Dendritic cell treated with granulocyte-macrophage colony-stimulating factor and Interleukin-4, amounts not matched to agents 40 ng/mL and 50 ng/mL, for 4 days (primary cell): Measurements from ENCODE around the gene ALG1.
A peak's percentile ranks its signal among the peaks of the same experiment; 100 is the strongest.

Experiments
- H3K27ac Mint-ChIP-seq: one replicate; pipeline ENCODE4 v1.8.0; 2022; ENCODE audit warnings: mild to moderate bottlenecking, mixed read lengths
- H3K27me3 Mint-ChIP-seq: one replicate; pipeline ENCODE4 v1.8.0; 2022; ENCODE audit warnings: mild to moderate bottlenecking, mixed read lengths
- H3K36me3 Mint-ChIP-seq: one replicate; pipeline ENCODE4 v1.8.0; 2022; ENCODE audit warnings: low read depth, mixed read lengths
- H3K4me1 Mint-ChIP-seq: one replicate; pipeline ENCODE4 v1.8.0; 2022; ENCODE audit warnings: low read depth, mixed read lengths
- H3K4me3 Mint-ChIP-seq: one replicate; pipeline ENCODE4 v1.8.0; 2022; ENCODE audit warnings: mild to moderate bottlenecking, moderate library complexity, mixed read lengths
- H3K9me3 Mint-ChIP-seq: one replicate; pipeline ENCODE4 v1.8.0; 2022; ENCODE audit warnings: mixed read lengths
- intact Hi-C: fragments of 100-400 bp; cut with micrococcal nuclease; formaldehyde crosslinking; loops from one replicate; pipeline ENCODE4 v1.15.0; 2022

Gene ALG1, protein sequence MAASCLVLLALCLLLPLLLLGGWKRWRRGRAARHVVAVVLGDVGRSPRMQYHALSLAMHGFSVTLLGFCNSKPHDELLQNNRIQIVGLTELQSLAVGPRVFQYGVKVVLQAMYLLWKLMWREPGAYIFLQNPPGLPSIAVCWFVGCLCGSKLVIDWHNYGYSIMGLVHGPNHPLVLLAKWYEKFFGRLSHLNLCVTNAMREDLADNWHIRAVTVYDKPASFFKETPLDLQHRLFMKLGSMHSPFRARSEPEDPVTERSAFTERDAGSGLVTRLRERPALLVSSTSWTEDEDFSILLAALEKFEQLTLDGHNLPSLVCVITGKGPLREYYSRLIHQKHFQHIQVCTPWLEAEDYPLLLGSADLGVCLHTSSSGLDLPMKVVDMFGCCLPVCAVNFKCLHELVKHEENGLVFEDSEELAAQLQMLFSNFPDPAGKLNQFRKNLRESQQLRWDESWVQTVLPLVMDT

DNA sequence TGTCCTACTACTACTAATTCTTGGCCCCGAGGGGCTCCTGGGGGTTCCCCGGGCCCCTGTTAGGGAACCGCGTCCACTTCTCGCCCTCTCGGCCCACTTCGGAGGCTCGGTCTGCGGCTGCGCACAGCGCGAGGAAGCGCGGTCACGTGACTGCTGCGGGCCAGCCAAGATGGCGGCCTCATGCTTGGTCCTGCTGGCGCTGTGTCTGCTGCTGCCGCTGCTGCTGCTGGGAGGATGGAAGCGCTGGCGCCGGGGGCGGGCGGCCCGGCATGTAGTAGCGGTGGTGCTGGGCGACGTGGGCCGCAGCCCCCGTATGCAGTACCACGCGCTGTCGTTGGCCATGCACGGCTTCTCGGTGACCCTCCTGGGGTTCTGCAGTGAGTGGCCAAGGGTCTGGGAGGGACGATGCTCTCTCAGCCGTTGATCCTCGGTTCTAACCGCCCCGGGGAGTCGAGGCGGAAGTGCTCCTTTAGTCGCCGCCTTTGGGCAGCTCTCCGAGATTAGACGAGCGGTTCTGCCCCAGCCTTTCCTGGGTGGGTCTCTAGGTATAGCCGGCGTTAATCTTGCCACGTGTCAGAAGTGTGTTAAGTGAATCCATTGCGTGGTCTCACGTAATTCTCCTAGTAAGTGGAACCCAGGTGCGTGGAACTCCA is at the start of gene ALG1:
Gene ALG1, plus strand, starts transcription at position 163 of the 653 bp plus-strand sequence. Its CDS starts 7 bp downstream, at position 170.
- peak within 1 kb of the TSS; percentile 90 for H3K4me3 Mint-ChIP-seq
- intact Hi-C loops, result loop anchor here (10.0 kb wide), 1 partner anchor 227 kb away; the partner anchor contains the start of genes GLYR1 and UBN1
- peak within 1 kb of the TSS; percentile 92 for H3K27ac Mint-ChIP-seq
- H3K27me3 Mint-ChIP-seq, result peaks cover 5% of the 10 kb centered on the region
- peaks cover 39% of the 10 kb centered on the region for H3K36me3 Mint-ChIP-seq
- H3K9me3 Mint-ChIP-seq, result no peaks in the 10 kb centered on the region
- H3K4me1 Mint-ChIP-seq, result peaks cover 24% of the 10 kb centered on the region

DNA sequence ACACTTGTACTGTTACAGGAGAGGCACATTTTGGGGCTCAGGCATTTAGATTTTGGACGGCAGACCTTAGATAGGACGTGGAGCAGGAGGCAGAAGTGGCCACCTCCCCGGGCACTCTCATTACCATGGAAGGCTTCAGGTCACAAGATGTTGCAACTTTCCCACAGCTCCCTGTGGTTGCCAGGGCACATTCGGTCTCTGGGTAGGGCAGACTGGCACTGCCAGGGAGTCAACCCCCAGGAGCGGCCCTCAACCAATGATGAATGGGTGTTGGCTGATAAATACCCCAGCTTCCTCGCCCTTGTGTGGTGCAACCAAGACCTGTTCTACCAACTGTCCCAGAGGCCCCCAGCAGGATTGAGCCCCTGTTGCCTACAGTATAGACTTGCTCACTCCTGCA is 49.1 kb upstream of the ALG1 start:
- peaks cover 46% of the 10 kb centered on the region for H3K36me3 Mint-ChIP-seq
- H3K27me3 Mint-ChIP-seq, result peaks cover 1% of the 10 kb centered on the region
- peak overlapping the region; percentile 84 for H3K27ac Mint-ChIP-seq
- H3K4me3 Mint-ChIP-seq, result peak overlapping the region; percentile 14
- intact Hi-C loops, result no loop called here
- H3K9me3 Mint-ChIP-seq, result no peaks in the 10 kb centered on the region
- peaks cover 41% of the 10 kb centered on the region for H3K4me1 Mint-ChIP-seq

DNA sequence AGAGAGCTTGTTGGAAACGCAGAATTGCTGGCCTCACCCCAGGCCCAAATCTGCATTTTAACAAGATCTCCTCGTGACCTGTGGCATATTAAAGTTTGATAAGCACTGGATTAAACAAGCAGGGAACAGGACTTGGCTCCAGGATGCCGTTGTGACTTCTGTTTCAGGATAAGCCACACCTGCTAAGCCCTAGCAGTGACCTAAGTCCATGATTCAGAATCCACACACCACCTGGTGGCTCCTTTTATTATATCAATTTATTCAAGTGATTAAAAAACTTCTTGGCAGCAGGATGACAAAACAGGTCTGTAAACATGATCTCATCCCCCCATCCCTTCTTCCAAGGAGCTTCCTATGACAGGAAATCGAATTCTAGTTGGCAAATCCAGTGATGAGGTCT is 47.0 kb upstream of the ALG1 start:
- Mint-ChIP-seq H3K27me3 (peaks cover 1% of the 10 kb centered on the region), H3K27ac (no peak overlapping the region), H3K4me3 (no peak overlapping the region), H3K36me3 (peaks cover 56% of the 10 kb centered on the region), H3K4me1 (peaks cover 57% of the 10 kb centered on the region), H3K9me3 (no peaks in the 10 kb centered on the region)
- intact Hi-C loops, result no loop called here

DNA sequence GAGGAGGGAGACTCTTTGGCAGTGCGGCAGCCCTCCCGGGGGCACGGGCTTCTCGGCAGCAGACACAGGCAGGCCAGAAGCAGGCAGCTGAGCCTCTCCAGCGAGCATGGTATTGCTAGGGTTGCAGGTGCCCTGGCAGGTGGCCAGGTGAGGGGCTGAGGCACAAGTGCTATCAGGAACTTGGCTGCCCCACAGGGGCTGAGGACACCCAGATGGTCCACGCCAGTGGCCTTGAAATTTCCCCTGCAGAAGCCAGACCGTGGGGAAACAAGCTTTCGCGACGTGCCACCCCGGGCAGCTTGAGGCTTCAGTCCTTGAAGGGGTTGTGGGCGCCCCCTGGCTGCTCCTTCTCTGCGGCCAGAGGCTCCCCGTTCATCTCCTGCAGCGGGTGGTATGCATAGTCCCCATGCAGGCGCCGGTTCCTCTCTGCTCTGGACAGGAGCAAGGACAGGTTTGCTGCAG is 46.4 kb upstream of the ALG1 start:
- intact Hi-C loops, result no loop called here
- Mint-ChIP-seq H3K27me3 (peaks cover 1% of the 10 kb centered on the region), H3K4me1 (peaks cover 62% of the 10 kb centered on the region), H3K9me3 (no peaks in the 10 kb centered on the region), H3K4me3 (no peak overlapping the region), H3K36me3 (peaks cover 62% of the 10 kb centered on the region), H3K27ac (peak overlapping the region; percentile 30)

DNA sequence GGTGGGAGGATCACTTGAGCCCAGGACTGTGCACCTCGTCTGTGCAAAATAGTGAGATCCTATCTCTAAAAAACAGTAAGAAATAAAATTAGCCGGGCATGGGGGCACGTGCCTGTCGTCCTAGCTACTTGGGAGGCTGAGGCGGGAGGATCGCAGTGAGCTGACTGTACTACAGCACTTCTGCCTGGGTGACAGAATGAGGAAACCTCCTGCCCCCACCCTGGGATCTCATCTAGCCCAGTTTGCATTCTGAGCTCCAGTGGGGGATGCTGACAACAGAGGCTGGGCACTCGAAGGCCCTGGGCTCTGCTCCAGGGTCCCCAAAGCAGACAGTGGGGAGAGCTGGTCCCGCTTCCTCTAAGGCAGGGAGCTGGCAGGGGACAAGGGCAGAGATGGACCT is 45.0 kb upstream of the ALG1 start:
- H3K36me3 Mint-ChIP-seq, result peaks cover 76% of the 10 kb centered on the region
- no peaks in the 10 kb centered on the region for H3K9me3 Mint-ChIP-seq
- H3K4me1 Mint-ChIP-seq, result peaks cover 63% of the 10 kb centered on the region
- H3K4me3 Mint-ChIP-seq, result no peak overlapping the region
- intact Hi-C loops, result no loop called here
- H3K27me3 Mint-ChIP-seq, result peaks cover 1% of the 10 kb centered on the region
- H3K27ac Mint-ChIP-seq, result no peak overlapping the region

DNA sequence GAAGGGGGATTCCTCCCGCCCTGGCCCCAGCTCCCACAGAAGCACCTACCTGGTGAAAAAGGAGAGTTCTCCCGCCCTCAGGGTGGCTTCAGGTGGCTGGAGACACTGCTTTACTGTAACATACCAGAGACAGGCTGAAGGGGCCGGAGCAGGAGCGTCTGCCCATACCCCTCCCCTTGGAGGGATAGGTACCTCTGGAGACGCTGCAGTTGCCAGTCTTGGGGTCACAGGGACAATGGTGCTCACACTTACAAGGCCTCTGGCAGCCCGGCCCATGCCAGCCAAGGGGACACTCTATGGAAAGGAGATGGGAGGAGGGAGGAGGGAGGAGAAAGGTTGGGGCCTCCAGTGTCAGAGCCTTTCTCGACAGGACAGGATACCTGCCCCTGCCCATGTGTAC is 44.6 kb upstream of the ALG1 start:
- intact Hi-C loops, result no loop called here
- Mint-ChIP-seq H3K4me3 (no peak overlapping the region), H3K4me1 (peaks cover 63% of the 10 kb centered on the region), H3K27ac (no peak overlapping the region), H3K36me3 (peaks cover 80% of the 10 kb centered on the region), H3K9me3 (no peaks in the 10 kb centered on the region), H3K27me3 (no peaks in the 10 kb centered on the region)

DNA sequence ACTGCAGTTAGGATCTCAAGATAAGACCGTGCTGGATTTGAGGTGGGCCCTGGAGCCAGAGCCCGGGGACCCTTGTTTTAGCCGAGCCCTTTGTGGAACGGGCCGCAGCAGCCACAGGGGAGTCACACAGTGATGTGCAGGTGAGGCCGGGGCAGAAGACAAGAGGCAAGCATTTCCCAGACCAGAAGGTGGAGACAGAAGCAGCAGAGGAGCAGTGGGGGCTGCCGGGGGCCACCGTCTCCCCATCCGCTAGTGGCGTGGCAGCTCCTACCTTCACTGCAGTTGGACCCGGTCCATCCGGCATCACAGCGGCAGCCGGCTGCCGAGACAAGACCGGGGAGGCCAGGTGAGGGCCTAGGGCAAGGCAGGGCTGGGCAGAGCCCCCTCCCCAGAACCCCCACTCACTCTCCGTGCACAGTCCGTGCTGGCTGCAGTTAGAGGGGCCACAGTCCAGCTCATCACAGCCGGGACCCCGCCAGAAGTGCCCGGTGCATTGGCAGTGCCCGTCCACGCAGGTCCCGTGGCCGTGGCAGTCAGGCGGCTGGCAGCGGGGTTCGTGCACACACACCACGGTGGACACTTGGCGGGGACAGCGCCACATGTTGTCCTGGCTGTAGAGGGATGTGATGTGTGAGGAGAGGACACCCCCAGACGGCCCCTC is 43.9 kb upstream of the ALG1 start:
- H3K9me3 Mint-ChIP-seq, result no peaks in the 10 kb centered on the region
- no peaks in the 10 kb centered on the region for H3K27me3 Mint-ChIP-seq
- intact Hi-C loops, result no loop called here
- peaks cover 63% of the 10 kb centered on the region for H3K4me1 Mint-ChIP-seq
- H3K4me3 Mint-ChIP-seq, result no peak overlapping the region
- no peak overlapping the region for H3K27ac Mint-ChIP-seq
- H3K36me3 Mint-ChIP-seq, result peaks cover 86% of the 10 kb centered on the region

DNA sequence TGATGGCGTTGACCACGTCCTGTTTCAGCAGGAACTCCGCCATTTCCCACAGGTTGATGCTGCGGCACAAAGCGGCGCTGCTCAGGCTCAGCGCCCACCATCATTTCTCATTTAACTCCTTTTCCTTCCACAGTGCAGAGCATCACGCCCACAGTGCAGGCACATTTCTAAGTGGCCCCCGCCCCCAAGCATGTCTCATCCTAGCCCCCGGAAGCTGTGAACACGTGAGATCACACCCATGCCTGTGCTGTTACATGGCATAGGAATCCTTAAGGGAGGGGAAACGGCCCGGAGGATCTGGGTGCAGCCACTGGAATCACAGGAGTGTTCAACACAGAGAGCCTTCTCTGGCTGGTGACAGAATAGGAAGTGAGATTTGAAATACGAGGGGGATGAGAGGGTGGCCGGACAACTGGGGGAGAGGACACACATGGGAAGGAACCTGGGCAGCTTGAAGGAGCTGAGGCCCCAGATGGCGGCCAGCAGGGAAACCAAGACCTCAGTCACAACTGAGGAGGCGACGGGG is 42.6 kb upstream of the ALG1 start:
- intact Hi-C loops, result no loop called here
- Mint-ChIP-seq H3K9me3 (no peaks in the 10 kb centered on the region), H3K36me3 (peaks cover 93% of the 10 kb centered on the region), H3K4me3 (peak overlapping the region; percentile 21), H3K4me1 (peaks cover 64% of the 10 kb centered on the region), H3K27me3 (no peaks in the 10 kb centered on the region), H3K27ac (peak overlapping the region; percentile 64)

DNA sequence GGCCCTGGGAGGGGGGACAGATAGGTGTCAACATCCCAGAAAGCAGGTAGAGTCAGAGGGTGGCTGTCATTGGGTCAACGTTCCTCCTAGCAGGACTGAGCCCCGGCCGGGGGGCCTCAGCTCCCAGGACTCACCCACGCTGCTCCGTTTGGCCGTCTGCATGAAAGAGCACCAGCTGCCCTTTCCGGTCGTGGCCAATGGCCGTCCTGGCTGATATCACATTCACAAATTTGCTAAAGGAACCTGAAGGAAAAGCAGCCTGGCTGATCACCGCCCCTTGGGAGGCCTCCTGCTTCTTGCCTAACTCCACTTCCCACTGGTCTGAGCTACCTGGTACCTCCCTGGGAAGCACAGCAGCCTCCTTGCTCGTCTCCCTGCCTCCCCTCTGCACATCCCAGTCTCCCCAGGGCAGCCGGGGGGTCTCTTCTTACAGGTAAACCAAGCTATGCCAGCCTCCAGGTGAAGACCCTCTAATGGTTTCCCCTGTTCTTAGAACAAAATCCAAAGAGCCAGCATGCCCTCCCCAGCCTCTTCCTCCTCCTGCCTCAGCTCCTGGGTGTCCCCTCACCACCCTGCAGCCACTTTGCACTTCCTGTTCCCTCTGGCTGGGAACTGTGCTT is 41.3 kb upstream of the ALG1 start:
- Mint-ChIP-seq H3K9me3 (no peaks in the 10 kb centered on the region), H3K36me3 (peaks cover 80% of the 10 kb centered on the region), H3K4me1 (peaks cover 71% of the 10 kb centered on the region), H3K4me3 (peak overlapping the region; percentile 58), H3K27ac (peak overlapping the region; percentile 82), H3K27me3 (peaks cover under 1% of the 10 kb centered on the region)
- intact Hi-C loops, result no loop called here

DNA sequence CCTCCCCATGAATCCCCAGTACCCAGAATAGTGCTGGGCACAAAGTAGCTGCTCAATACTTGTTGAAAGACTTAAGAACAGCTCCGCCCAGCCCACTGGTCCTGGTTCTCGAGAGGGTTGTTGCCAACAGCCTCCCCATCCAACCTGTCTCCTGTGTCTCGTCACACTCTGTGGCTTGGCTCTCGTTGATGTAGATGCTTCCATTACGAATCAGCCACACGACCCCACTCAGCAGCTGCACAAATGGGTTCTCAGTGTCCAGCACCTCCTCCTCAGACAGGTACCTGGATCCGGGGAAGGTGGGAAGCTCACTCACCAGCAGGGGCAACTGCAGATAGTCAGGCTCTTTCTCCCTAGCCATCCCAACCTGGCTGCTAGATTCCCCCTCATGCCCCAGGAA is 40.0 kb upstream of the ALG1 start:
- Mint-ChIP-seq H3K36me3 (peaks cover 68% of the 10 kb centered on the region), H3K4me1 (peaks cover 83% of the 10 kb centered on the region), H3K9me3 (no peaks in the 10 kb centered on the region), H3K27ac (peak overlapping the region; percentile 82), H3K4me3 (peak overlapping the region; percentile 63), H3K27me3 (peaks cover 3% of the 10 kb centered on the region)
- intact Hi-C loops, result no loop called here

DNA sequence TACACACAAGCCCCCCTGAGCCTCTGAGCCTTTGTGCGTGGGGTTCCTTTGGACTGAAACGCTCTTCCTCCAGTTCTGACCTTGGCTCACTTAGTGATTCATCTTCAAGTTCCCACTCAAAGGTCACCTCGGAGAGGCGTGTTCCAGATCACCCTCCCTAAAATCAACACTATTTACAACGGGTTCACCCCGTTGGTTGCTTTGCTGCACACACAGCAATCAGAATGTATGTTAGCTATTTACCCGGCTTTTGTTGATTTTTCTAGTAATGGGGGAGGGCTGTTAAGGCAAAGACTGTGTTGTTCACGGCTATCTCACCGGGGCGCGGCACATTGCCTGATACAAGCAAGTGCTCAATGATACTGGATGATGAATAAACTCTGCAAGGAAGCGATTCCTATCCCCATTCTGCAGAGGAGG is 38.9 kb upstream of the ALG1 start:
- Mint-ChIP-seq H3K4me1 (peaks cover 82% of the 10 kb centered on the region), H3K27ac (peak overlapping the region; percentile 82), H3K4me3 (peak overlapping the region; percentile 85), H3K9me3 (no peaks in the 10 kb centered on the region), H3K27me3 (peaks cover 3% of the 10 kb centered on the region), H3K36me3 (peaks cover 56% of the 10 kb centered on the region)
- intact Hi-C loops, result no loop called here

DNA sequence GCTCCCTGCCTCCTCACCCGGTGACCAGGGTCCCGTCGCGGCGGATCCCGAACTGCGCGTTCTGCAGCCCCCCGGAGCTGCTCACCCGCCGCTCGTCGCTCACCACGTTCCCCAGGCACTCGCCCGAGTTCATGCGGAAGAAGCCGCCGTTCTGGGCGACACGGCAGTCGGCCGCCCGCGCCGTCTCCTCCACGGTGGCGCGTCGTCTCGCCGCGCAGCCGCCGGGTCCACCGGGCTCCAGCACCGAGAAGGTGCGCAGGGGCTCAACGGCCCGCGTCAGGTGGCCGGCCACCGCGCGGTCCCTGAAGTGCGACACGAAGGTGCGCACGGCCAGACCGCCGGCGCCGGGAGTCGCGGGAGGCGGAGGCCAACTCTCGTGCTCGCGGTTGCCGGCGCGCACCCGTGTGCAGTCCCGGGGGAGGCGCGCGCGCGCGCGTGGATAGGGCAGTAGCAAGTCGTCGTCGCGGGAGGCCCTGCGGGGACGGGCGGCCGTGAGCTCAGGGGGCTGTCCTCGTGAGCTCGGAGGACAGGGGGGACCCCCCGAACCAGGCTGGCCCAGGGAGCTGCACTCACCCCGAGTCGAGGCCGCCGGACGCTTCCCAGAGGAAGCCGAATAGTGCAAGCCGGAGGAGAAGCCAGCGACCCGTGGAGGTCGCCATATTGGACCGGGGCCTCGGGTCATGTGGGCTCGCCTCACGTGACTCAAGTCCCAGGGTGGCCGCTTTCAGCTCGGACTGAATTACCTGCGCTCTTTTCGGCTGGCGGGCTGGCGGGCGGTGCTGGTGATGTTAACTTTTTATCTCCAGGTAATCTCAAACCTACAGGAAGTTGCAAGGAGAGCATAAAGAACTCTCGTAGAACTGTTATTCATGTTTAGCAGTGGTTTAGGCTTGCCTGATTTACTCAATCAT is 38.1 kb upstream of the ALG1 start, which contains the start of gene NAGPA:
Gene NAGPA, minus strand, starts transcription at position 680 of the 911 bp plus-strand sequence. Its CDS starts 21 bp downstream, at position 659.
- H3K27ac Mint-ChIP-seq, result peak within 1 kb of the TSS; percentile 82
- H3K36me3 Mint-ChIP-seq, result peaks cover 48% of the 10 kb centered on the region
- peaks cover 76% of the 10 kb centered on the region for H3K4me1 Mint-ChIP-seq
- intact Hi-C loops, result no loop called here
- no peaks in the 10 kb centered on the region for H3K9me3 Mint-ChIP-seq
- H3K4me3 Mint-ChIP-seq, result peak within 1 kb of the TSS; percentile 85
- H3K27me3 Mint-ChIP-seq, result peaks cover 3% of the 10 kb centered on the region
